HEK293T (cell line): ENCODE results near the gene PRSS57.

Source experiments
- ARNT ChIP-seq: fragments of 450-650 bp; IDR thresholded peaks from 2 replicates; pipeline ENCODE4 v1.6.1; 2017; ENCODE audit warnings: mild to moderate bottlenecking
- CTBP1 ChIP-seq: fragments of 450-650 bp; IDR thresholded peaks from 2 replicates; pipeline ENCODE4 v1.6.1; 2016; ENCODE audit warnings: borderline replicate concordance
- FOXA1 ChIP-seq: fragments of 450-650 bp; IDR thresholded peaks from 2 replicates; pipeline ENCODE4 v1.6.1; 2016; ENCODE audit warnings: mild to moderate bottlenecking
- FOXK2 ChIP-seq: fragments of 450-650 bp; IDR thresholded peaks from 2 replicates; pipeline ENCODE4 v1.6.1; 2016; ENCODE audit warnings: mild to moderate bottlenecking
- FOXM1 ChIP-seq: fragments of 450-650 bp; IDR thresholded peaks from 2 replicates; pipeline ENCODE4 v1.6.1; 2017; ENCODE audit warnings: mild to moderate bottlenecking, borderline replicate concordance
- HDGF ChIP-seq: fragments of 450-650 bp; IDR thresholded peaks from 2 replicates; pipeline ENCODE4 v1.6.1; 2017; ENCODE audit warnings: antibody characterized with exemption, borderline replicate concordance
- LEF1 ChIP-seq: fragments of 450-650 bp; IDR thresholded peaks from 2 replicates; pipeline ENCODE4 v1.6.1; 2017; ENCODE audit warnings: mild to moderate bottlenecking, borderline replicate concordance
- SP1 ChIP-seq: fragments of 450-650 bp; IDR thresholded peaks from 2 replicates; pipeline ENCODE4 v1.6.1; 2017
- TARDBP ChIP-seq: fragments of 450-650 bp; IDR thresholded peaks from 2 replicates; pipeline ENCODE4 v1.6.1; 2016
- ZNF384 ChIP-seq: fragments of 450-650 bp; IDR thresholded peaks from 2 replicates; pipeline ENCODE4 v1.6.1; 2016
- TF ChIP-seq, protein P1 (sequence below): fragments of 450-650 bp; IDR thresholded peaks from 2 replicates; pipeline ENCODE4 v1.6.1; 2016

DNA sequence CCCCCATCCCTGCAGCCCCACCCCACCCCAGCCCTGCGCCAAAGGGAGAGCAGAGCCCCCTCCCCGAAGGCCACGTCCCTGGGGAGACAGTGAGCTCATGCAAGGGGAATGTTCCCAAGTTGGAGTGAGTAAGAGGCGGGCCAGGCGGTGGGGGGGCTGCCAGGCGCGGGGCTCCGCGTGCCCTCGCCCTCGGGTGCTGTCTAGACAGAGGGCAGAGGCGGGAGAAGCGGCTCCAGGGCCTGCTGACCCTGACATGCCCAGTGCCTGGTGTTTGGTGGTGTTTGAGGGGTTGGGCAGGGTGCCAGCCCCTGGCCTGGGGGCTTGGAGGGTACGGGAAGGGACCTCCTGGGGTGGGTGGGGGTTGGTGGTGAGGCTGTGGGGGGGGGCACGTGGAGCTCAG lies 18.1 kb downstream of the PRSS57 start:
- no peak for TF ChIP-seq FOXA1
- no peak for TF ChIP-seq ARNT
- TF ChIP-seq SP1 = no peak
- TF ChIP-seq CTBP1 = no peak
- TF ChIP-seq FOXM1 = no peak
- TF ChIP-seq, protein P1, sequence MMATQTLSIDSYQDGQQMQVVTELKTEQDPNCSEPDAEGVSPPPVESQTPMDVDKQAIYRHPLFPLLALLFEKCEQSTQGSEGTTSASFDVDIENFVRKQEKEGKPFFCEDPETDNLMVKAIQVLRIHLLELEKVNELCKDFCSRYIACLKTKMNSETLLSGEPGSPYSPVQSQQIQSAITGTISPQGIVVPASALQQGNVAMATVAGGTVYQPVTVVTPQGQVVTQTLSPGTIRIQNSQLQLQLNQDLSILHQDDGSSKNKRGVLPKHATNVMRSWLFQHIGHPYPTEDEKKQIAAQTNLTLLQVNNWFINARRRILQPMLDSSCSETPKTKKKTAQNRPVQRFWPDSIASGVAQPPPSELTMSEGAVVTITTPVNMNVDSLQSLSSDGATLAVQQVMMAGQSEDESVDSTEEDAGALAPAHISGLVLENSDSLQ = no peak
- no peak for TF ChIP-seq ZNF384
- no peak for TF ChIP-seq LEF1
- no peak for TF ChIP-seq HDGF
- TF ChIP-seq TARDBP = no peak
- no peak for TF ChIP-seq FOXK2
